Lower lobe of right lung (tissue), 2 donors: ENCODE measurements around the gene TMEM8B. TPM values are rescaled to one million over a fixed set of nuclear protein-coding genes. Genes with fewer than 3 reads are reported as not detected.
A peak's percentile ranks its signal among the peaks of the same experiment; 100 is the strongest.

ENCODE experiments used
- ATAC-seq, 2 donors: fragments of 200-7000 bp; cut with Tn5 transposase; one replicate each; pipeline ENCODE4 v1.9.1; 2020 to 2022; ENCODE audit warnings: mild to moderate bottlenecking in 2 of 2, moderate library complexity in 2 of 2
- DNase-seq: peaks from one replicate; pipeline ENCODE4 v3.0.0-alpha.2; 2020
- H3K27ac ChIP-seq: fragments of 200-600 bp; one replicate; pipeline ENCODE4 v1.8.0; 2022
- H3K27me3 ChIP-seq: fragments of 200-600 bp; one replicate; pipeline ENCODE4 v1.8.0; 2022; ENCODE audit warnings: low read depth
- H3K36me3 ChIP-seq: fragments of 200-600 bp; one replicate; pipeline ENCODE4 v1.8.0; 2022; ENCODE audit warnings: mild to moderate bottlenecking
- H3K4me1 ChIP-seq: fragments of 200-600 bp; one replicate; pipeline ENCODE4 v1.8.0; 2022
- H3K4me3 ChIP-seq: fragments of 200-600 bp; one replicate; pipeline ENCODE4 v1.8.0; 2022; ENCODE audit warnings: mild to moderate bottlenecking
- H3K9me3 ChIP-seq: fragments of 200-600 bp; one replicate; pipeline ENCODE4 v1.8.0; 2022
- intact Hi-C: fragments of 100-400 bp; cut with DNase I; formaldehyde crosslinking; loops from one replicate; pipeline ENCODE4 v1.11.0; 2022
- total RNA-seq: library from RNA; stranded (reverse); fragmentation: NEBNext Ultra II Directional; extraction: Animal tissue kit (Norgen Biotek cat#: 25700); gene quantifications from one replicate; pipeline ENCODE4 v1.2.1, GENCODE V29; 2021
- TF ChIP-seq, protein P1 (sequence below): fragments of 200-600 bp; IDR thresholded peaks from one replicate; pipeline ENCODE4 v1.8.0; 2022; ENCODE audit warnings: antibody characterized with exemption, mild to moderate bottlenecking
- donor health status: DM: no; HTN: yes; CAD: no; lungs with severe emphysema.

Gene TMEM8B
- total RNA-seq, 1 donor from 2014 or later, result 12.6 TPM

DNA sequence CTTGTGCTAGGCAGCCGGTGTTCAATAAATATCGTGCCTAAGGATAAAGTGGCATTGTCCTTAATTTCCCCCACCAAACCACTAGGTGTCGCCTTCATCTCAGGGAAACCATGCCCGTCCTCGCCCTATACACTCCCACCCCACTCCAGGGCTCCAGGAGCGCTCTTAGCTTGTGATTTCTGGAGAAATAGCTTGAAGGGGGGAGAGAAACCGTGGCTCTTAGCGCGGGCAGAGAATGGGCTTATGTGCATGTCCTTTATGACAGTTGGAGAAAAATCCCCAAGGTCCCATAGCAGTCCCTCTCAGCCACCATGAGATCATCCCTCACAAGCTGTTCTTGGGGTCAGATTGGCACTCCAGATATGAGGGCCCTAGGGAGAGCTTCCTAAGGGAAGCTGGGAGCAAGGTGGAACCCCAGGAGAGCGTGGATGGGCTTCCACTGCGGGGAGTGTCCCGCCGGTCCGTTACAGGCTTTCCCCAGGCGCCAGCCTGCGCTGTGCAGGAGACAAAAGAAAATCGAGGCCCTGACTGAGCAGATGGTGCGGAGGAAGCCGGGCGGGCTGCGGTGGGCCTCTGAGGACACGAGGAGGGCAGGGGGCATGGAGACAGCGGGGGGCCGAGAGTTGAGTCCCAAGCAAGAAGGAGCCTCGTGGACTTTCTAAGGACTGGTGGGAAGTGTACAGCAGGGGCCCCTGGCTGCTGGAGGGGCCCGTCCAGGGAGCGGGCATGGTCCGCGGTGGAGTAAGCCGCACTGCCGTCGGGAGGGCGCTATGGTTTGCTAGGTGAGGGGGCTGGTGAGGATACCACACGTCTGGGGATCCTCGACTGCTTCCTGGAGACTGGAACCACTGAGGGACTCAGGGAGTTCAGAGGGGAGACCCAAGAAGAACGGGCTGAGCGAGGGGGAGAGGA lies 38.4 kb upstream of the TMEM8B start:
- no peaks in the 10 kb centered on the region for H3K27me3 ChIP-seq
- H3K9me3 ChIP-seq, result no peaks in the 10 kb centered on the region
- H3K4me1 ChIP-seq, result peaks cover 39% of the 10 kb centered on the region
- intact Hi-C loops, result no loop called here
- H3K27ac ChIP-seq, result peak overlapping the region; percentile 74
- H3K4me3 ChIP-seq, result peak overlapping the region; percentile 58
- TF ChIP-seq, protein P1, sequence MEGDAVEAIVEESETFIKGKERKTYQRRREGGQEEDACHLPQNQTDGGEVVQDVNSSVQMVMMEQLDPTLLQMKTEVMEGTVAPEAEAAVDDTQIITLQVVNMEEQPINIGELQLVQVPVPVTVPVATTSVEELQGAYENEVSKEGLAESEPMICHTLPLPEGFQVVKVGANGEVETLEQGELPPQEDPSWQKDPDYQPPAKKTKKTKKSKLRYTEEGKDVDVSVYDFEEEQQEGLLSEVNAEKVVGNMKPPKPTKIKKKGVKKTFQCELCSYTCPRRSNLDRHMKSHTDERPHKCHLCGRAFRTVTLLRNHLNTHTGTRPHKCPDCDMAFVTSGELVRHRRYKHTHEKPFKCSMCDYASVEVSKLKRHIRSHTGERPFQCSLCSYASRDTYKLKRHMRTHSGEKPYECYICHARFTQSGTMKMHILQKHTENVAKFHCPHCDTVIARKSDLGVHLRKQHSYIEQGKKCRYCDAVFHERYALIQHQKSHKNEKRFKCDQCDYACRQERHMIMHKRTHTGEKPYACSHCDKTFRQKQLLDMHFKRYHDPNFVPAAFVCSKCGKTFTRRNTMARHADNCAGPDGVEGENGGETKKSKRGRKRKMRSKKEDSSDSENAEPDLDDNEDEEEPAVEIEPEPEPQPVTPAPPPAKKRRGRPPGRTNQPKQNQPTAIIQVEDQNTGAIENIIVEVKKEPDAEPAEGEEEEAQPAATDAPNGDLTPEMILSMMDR, result peak; percentile 81
- peaks cover 10% of the 10 kb centered on the region for H3K36me3 ChIP-seq
- peak; percentile 63 for DNase-seq
- peak; percentile 92 for ATAC-seq

DNA sequence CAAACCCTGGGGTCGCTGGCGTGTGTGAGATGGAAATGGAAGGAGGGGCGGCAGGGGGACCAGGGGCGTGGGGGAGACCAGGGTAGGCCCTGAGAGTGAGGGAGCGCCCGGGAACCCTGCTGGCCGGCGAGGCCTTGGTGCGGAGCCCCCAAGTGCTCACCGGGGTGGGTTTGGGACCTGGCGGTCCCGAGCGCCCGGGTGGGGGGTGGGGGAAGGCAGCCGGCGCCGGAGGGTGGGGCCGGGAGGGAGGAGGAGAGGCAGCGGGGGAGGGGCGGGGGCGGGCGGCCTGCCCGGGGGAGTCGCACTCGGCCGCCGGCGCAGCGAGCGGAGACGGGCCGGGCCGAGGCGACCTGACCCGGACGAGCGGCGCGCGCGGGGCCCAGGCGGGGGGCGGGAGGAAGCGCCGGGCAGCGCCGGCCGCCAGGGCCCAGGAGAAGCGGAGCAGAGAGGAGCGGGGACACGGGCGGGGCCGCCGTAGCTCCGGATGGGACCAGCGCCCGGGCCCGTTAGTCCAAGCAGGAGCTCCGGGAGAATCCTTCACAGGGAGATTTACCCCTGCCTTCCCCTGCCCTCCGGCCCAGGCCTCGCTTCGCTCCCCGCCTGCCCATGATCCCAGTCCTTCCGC lies 37.6 kb upstream of the TMEM8B start, which contains the start of gene NPR2:
TSS of gene NPR2 (plus strand) at position 295 of the 625 bp plus-strand sequence. CDS start 818 bp downstream, outside the sequence.
- Histone ChIP-seq H3K9me3 (no peaks in the 10 kb centered on the region), H3K27ac (peak within 1 kb of the TSS; percentile 74), H3K4me3 (peak within 1 kb of the TSS; percentile 58), H3K4me1 (peaks cover 39% of the 10 kb centered on the region), H3K36me3 (peaks cover 2% of the 10 kb centered on the region), H3K27me3 (no peaks in the 10 kb centered on the region)
- ATAC-seq, result peak; percentile 48 to 56
- intact Hi-C loops, result no loop called here
- TF ChIP-seq, protein P1, result no peak
- DNase-seq, result no peak

DNA sequence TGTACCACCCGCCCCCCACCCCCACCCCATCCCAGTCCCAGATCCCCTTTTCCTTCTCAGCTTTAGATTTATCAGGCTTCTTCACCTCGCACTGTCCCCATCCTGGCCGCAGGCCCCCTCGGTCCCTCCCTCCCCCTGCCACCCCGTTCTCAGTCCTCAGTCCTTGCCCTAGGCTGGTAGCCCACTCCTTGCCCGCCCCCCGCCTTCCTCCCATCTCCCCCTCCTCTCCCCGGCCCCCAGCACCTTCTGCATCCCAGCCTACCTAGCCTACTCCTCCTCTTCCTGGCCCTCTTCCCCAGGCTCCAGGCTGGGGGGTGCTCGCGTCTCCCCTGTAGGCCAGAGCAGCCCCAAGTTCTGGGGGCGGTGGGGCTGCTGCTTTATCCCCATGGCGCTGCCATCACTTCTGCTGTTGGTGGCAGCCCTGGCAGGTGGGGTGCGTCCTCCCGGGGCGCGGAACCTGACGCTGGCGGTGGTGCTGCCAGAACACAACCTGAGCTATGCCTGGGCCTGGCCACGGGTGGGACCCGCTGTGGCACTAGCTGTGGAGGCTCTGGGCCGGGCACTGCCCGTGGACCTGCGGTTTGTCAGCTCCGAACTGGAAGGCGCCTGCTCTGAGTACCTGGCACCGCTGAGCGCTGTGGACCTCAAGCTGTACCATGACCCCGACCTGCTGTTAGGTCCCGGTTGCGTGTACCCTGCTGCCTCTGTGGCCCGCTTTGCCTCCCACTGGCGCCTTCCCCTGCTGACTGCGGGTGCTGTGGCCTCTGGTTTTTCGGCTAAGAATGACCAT lies 36.8 kb upstream of the TMEM8B start:
- intact Hi-C loops, result no loop called here
- TF ChIP-seq, protein P1, result no peak
- DNase-seq (no peak), ATAC-seq (no peak)
- Histone ChIP-seq H3K9me3 (no peaks in the 10 kb centered on the region), H3K4me3 (peak overlapping the region; percentile 58), H3K36me3 (no peaks in the 10 kb centered on the region), H3K27ac (no peak overlapping the region), H3K4me1 (peaks cover 39% of the 10 kb centered on the region), H3K27me3 (no peaks in the 10 kb centered on the region)

DNA sequence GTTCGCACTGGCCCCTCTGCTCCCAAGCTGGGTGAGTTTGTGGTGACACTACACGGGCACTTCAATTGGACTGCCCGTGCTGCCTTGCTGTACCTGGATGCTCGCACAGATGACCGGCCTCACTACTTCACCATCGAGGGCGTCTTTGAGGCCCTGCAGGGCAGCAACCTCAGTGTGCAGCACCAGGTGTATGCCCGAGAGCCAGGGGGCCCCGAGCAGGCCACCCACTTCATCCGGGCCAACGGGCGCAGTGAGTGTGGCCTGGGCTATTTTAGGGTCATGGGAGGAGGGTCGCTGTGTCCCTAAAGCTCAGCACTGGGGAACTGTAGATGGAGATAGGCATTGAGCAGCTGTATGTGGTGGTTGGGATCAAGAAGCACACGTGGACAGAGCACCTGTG lies 36.2 kb upstream of the TMEM8B start:
- Histone ChIP-seq H3K4me3 (no peak overlapping the region), H3K4me1 (peaks cover 39% of the 10 kb centered on the region), H3K27ac (no peak overlapping the region), H3K36me3 (no peaks in the 10 kb centered on the region), H3K27me3 (no peaks in the 10 kb centered on the region), H3K9me3 (no peaks in the 10 kb centered on the region)
- TF ChIP-seq, protein P1, result no peak
- no peak for DNase-seq
- ATAC-seq, result no peak
- intact Hi-C loops, result no loop called here

DNA sequence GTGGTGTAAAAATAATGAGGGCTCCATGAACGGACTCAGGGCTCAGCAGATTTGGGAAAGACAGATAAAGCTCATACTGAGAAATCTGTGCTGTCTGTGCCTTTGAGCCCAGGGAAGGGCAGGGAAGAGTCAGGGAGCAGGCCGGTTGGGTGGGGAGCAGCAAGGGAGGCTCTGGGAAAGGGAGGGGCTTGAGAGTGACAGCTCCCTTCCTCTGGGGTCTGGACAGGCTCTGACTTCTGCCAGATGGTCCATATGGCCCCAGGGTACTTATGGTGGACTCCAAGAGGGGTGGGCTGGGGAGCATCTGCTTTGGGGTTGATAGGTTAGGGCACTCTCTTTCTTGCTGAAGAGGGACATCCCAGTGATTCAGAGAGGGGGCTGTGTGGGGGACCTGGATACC lies 35.6 kb upstream of the TMEM8B start:
- TF ChIP-seq, protein P1, result no peak
- Histone ChIP-seq H3K4me1 (peaks cover 39% of the 10 kb centered on the region), H3K36me3 (no peaks in the 10 kb centered on the region), H3K27ac (no peak overlapping the region), H3K27me3 (no peaks in the 10 kb centered on the region), H3K9me3 (no peaks in the 10 kb centered on the region), H3K4me3 (no peak overlapping the region)
- no peak for ATAC-seq
- intact Hi-C loops, result no loop called here
- DNase-seq, result no peak
